ENCODE data around the gene CREB3L1. TPM values are rescaled to one million over a fixed set of nuclear protein-coding genes. Genes with fewer than 3 reads are reported as not detected.

Gene CREB3L1
- total and polyA plus RNA-seq, 5 donors from 2014 or later: not detected

GRCh38 chr11:46279126-46280099, 2.0 kb downstream of the CREB3L1 start:
- no peak for ATAC-seq (ENCODE audit: low read depth in 2 of 2)
- no peak overlapping the region for H3K4me3 Mint-ChIP-seq
- H3K9me3 Mint-ChIP-seq: peaks cover 0 to 3% (median 0%) of the 10 kb centered on the region in 7 donors
- H3K4me3 ChIP-seq (ENCODE audit: low read depth, low read length): no peak overlapping the region
- H3K27me3 Mint-ChIP-seq: peaks cover 55% of the 10 kb centered on the region
- H3K4me1 Mint-ChIP-seq: peaks cover 0 to 11% (median 6%) of the 10 kb centered on the region in 4 donors
- H3K4me1 ChIP-seq (ENCODE audit: control insufficient read depth, insufficient read depth, low read length, poor library complexity, severe bottlenecking): peaks cover 8% of the 10 kb centered on the region
- H3K36me3 ChIP-seq (ENCODE audit: control insufficient read depth, insufficient read depth, low read length): no peaks in the 10 kb centered on the region
- no peak overlapping the region for H3K27ac Mint-ChIP-seq
- no peaks in the 10 kb centered on the region for H3K9me3 ChIP-seq (ENCODE audit: control insufficient read depth in 2 of 2, low read length in 2 of 2)
- no peaks in the 10 kb centered on the region for H3K36me3 Mint-ChIP-seq
- no peak overlapping the region for H3K27ac ChIP-seq (ENCODE audit: insufficient read depth, low read length, poor library complexity, severe bottlenecking)
- peaks cover 19% of the 10 kb centered on the region for H3K27me3 ChIP-seq (ENCODE audit: control insufficient read depth, insufficient read depth, low read length)
- no peak for DNase-seq

GRCh38 chr11:46280706-46281105, 3.2 kb downstream of the CREB3L1 start:
- Histone ChIP-seq H3K4me3 (ENCODE audit: low read depth, low read length) (no peak overlapping the region), H3K9me3 (ENCODE audit: control insufficient read depth in 2 of 2, low read length in 2 of 2) (no peaks in the 10 kb centered on the region), H3K36me3 (ENCODE audit: control insufficient read depth, insufficient read depth, low read length) (no peaks in the 10 kb centered on the region), H3K4me1 (ENCODE audit: control insufficient read depth, insufficient read depth, low read length, poor library complexity, severe bottlenecking) (peaks cover 8% of the 10 kb centered on the region), H3K27me3 (ENCODE audit: control insufficient read depth, insufficient read depth, low read length) (peaks cover 19% of the 10 kb centered on the region), H3K27ac (ENCODE audit: insufficient read depth, low read length, poor library complexity, severe bottlenecking) (no peak overlapping the region)
- DNase-seq: no peak
- Mint-ChIP-seq H3K9me3 (peaks cover 0 to 3% (median 0%) of the 10 kb centered on the region in 7 donors), H3K27ac (no peak overlapping the region), H3K4me3 (no peak overlapping the region), H3K27me3 (peaks cover 47% of the 10 kb centered on the region), H3K4me1 (peaks cover 0 to 11% (median 6%) of the 10 kb centered on the region in 4 donors), H3K36me3 (no peaks in the 10 kb centered on the region)
- ATAC-seq (ENCODE audit: low read depth in 2 of 2): no peak

GRCh38 chr11:46281371-46281831, 3.9 kb downstream of the CREB3L1 start:
- no peak overlapping the region for H3K27ac ChIP-seq (ENCODE audit: insufficient read depth, low read length, poor library complexity, severe bottlenecking)
- peaks cover 44% of the 10 kb centered on the region for H3K27me3 Mint-ChIP-seq
- no peaks in the 10 kb centered on the region for H3K9me3 ChIP-seq (ENCODE audit: control insufficient read depth in 2 of 2, low read length in 2 of 2)
- H3K4me1 ChIP-seq (ENCODE audit: control insufficient read depth, insufficient read depth, low read length, poor library complexity, severe bottlenecking): peaks cover 8% of the 10 kb centered on the region
- DNase-seq (no peak), ATAC-seq (ENCODE audit: low read depth in 2 of 2) (no peak)
- H3K27ac Mint-ChIP-seq: no peak overlapping the region
- H3K4me1 Mint-ChIP-seq: peaks cover 0 to 11% (median 6%) of the 10 kb centered on the region in 4 donors
- peaks cover 15% of the 10 kb centered on the region for H3K27me3 ChIP-seq (ENCODE audit: control insufficient read depth, insufficient read depth, low read length)
- no peak overlapping the region for H3K4me3 ChIP-seq (ENCODE audit: low read depth, low read length)
- no peaks in the 10 kb centered on the region for H3K36me3 ChIP-seq (ENCODE audit: control insufficient read depth, insufficient read depth, low read length)
- no peak overlapping the region for H3K4me3 Mint-ChIP-seq
- H3K36me3 Mint-ChIP-seq: no peaks in the 10 kb centered on the region
- H3K9me3 Mint-ChIP-seq: peaks cover 0 to 3% (median 0%) of the 10 kb centered on the region in 7 donors

- DNase-seq: no peak
- ATAC-seq (ENCODE audit: low read depth in 2 of 2): no peak
- no peak overlapping the region for H3K4me3 Mint-ChIP-seq
- Histone ChIP-seq H3K27ac (ENCODE audit: insufficient read depth, low read length, poor library complexity, severe bottlenecking) (no peak overlapping the region), H3K4me3 (ENCODE audit: low read depth, low read length) (no peak overlapping the region), H3K4me1 (ENCODE audit: control insufficient read depth, insufficient read depth, low read length, poor library complexity, severe bottlenecking) (no peaks in the 10 kb centered on the region), H3K27me3 (ENCODE audit: control insufficient read depth, insufficient read depth, low read length) (no peaks in the 10 kb centered on the region), H3K9me3 (ENCODE audit: control insufficient read depth in 2 of 2, low read length in 2 of 2) (no peaks in the 10 kb centered on the region), H3K36me3 (ENCODE audit: control insufficient read depth, insufficient read depth, low read length) (no peaks in the 10 kb centered on the region)
- peaks cover 25% of the 10 kb centered on the region for H3K27me3 Mint-ChIP-seq
- H3K27ac Mint-ChIP-seq: no peak overlapping the region
- H3K9me3 Mint-ChIP-seq: peaks cover 0 to 4% (median 0%) of the 10 kb centered on the region in 7 donors
- H3K4me1 Mint-ChIP-seq: peaks cover 0 to 2% (median under 1%) of the 10 kb centered on the region in 4 donors
- H3K36me3 Mint-ChIP-seq: no peaks in the 10 kb centered on the region
These were observed 7.7 kb downstream of the CREB3L1 start for GRCh38 chr11:46285173-46285572.

- Histone ChIP-seq H3K4me3 (ENCODE audit: low read depth, low read length) (no peak overlapping the region), H3K36me3 (ENCODE audit: control insufficient read depth, insufficient read depth, low read length) (no peaks in the 10 kb centered on the region), H3K27ac (ENCODE audit: insufficient read depth, low read length, poor library complexity, severe bottlenecking) (no peak overlapping the region), H3K9me3 (ENCODE audit: control insufficient read depth in 2 of 2, low read length in 2 of 2) (no peaks in the 10 kb centered on the region), H3K27me3 (ENCODE audit: control insufficient read depth, insufficient read depth, low read length) (no peaks in the 10 kb centered on the region), H3K4me1 (ENCODE audit: control insufficient read depth, insufficient read depth, low read length, poor library complexity, severe bottlenecking) (no peaks in the 10 kb centered on the region)
- H3K4me1 Mint-ChIP-seq: peaks cover 0 to 2% (median under 1%) of the 10 kb centered on the region in 4 donors
- peaks cover 0 to 4% (median 0%) of the 10 kb centered on the region in 7 donors for H3K9me3 Mint-ChIP-seq
- DNase-seq: no peak
- H3K27ac Mint-ChIP-seq: no peak overlapping the region
- no peaks in the 10 kb centered on the region for H3K36me3 Mint-ChIP-seq
- peaks cover 25% of the 10 kb centered on the region for H3K27me3 Mint-ChIP-seq
- ATAC-seq (ENCODE audit: low read depth in 2 of 2): no peak
- no peak overlapping the region for H3K4me3 Mint-ChIP-seq
These were observed 8.2 kb downstream of the CREB3L1 start for GRCh38 chr11:46285594-46286033.

- Mint-ChIP-seq H3K4me1 (no peaks in the 10 kb centered on the region), H3K4me3 (no peak overlapping the region), H3K36me3 (no peaks in the 10 kb centered on the region), H3K27me3 (peaks cover 24% of the 10 kb centered on the region), H3K9me3 (peaks cover 0 to 4% (median 0%) of the 10 kb centered on the region in 7 donors), H3K27ac (no peak overlapping the region)
- no peak for DNase-seq
- ATAC-seq (ENCODE audit: low read depth in 2 of 2): no peak
- H3K27ac ChIP-seq (ENCODE audit: insufficient read depth, low read length, poor library complexity, severe bottlenecking): no peak overlapping the region
- no peaks in the 10 kb centered on the region for H3K36me3 ChIP-seq (ENCODE audit: control insufficient read depth, insufficient read depth, low read length)
- H3K9me3 ChIP-seq (ENCODE audit: control insufficient read depth in 2 of 2, low read length in 2 of 2): no peaks in the 10 kb centered on the region
- no peaks in the 10 kb centered on the region for H3K4me1 ChIP-seq (ENCODE audit: control insufficient read depth, insufficient read depth, low read length, poor library complexity, severe bottlenecking)
- H3K4me3 ChIP-seq (ENCODE audit: low read depth, low read length): no peak overlapping the region
- H3K27me3 ChIP-seq (ENCODE audit: control insufficient read depth, insufficient read depth, low read length): no peaks in the 10 kb centered on the region
These were observed 9.3 kb downstream of the CREB3L1 start for GRCh38 chr11:46286789-46287188.

GRCh38 chr11:46288451-46288850, 11.0 kb downstream of the CREB3L1 start:
- DNase-seq (no peak), ATAC-seq (ENCODE audit: low read depth in 2 of 2) (no peak)
- Mint-ChIP-seq H3K27ac (no peak overlapping the region), H3K4me1 (no peaks in the 10 kb centered on the region), H3K4me3 (no peak overlapping the region), H3K36me3 (no peaks in the 10 kb centered on the region), H3K27me3 (peaks cover 23% of the 10 kb centered on the region), H3K9me3 (peaks cover 0 to 2% (median 0%) of the 10 kb centered on the region in 7 donors)
- H3K27ac ChIP-seq (ENCODE audit: insufficient read depth, low read length, poor library complexity, severe bottlenecking): no peak overlapping the region
- no peaks in the 10 kb centered on the region for H3K36me3 ChIP-seq (ENCODE audit: control insufficient read depth, insufficient read depth, low read length)
- H3K27me3 ChIP-seq (ENCODE audit: control insufficient read depth, insufficient read depth, low read length): no peaks in the 10 kb centered on the region
- no peaks in the 10 kb centered on the region for H3K4me1 ChIP-seq (ENCODE audit: control insufficient read depth, insufficient read depth, low read length, poor library complexity, severe bottlenecking)
- H3K4me3 ChIP-seq (ENCODE audit: low read depth, low read length): no peak overlapping the region
- no peaks in the 10 kb centered on the region for H3K9me3 ChIP-seq (ENCODE audit: control insufficient read depth in 2 of 2, low read length in 2 of 2)
